Liver (tissue), 9 donors: ENCODE results near the gene WDR62. TPM values are rescaled to one million over a fixed set of nuclear protein-coding genes. Genes with fewer than 3 reads are reported as not detected.

ENCODE experiments used
- DNase-seq: peaks from one replicate; pipeline ENCODE4 v3.0.0-alpha.2; 2017; ENCODE audit warnings: low spot score
- H3K27ac ChIP-seq, 2 donors: one replicate each; pipeline ENCODE4 v1.7.0; 2013; ENCODE audit warnings: inconsistent platforms in 2 of 2, low read length in 2 of 2, control low read depth in 1 of 2, low read depth in 1 of 2, mild to moderate bottlenecking in 1 of 2
- H3K27me3 ChIP-seq, 4 donors: one replicate each; pipeline versions ENCODE4 v1.6.1 to v1.7.0; 2013; ENCODE audit warnings: low read length in 3 of 4, inconsistent platforms in 1 of 4, mild to moderate bottlenecking in 1 of 4, moderate library complexity in 1 of 4; ENCODE audit not compliant: control insufficient read depth in 4 of 4, insufficient read depth in 4 of 4
- H3K36me3 ChIP-seq, 4 donors: one replicate each; pipeline versions ENCODE4 v1.6.1 to v1.7.0; 2013; ENCODE audit warnings: low read length in 3 of 4, mild to moderate bottlenecking in 3 of 4, low read depth in 1 of 4, moderate library complexity in 1 of 4; ENCODE audit not compliant: control insufficient read depth in 4 of 4, insufficient read depth in 3 of 4
- H3K4me1 ChIP-seq, 4 donors: one replicate each; pipeline versions ENCODE4 v1.6.1 to v1.7.0; 2013; ENCODE audit warnings: low read length in 3 of 4, mild to moderate bottlenecking in 3 of 4, moderate library complexity in 1 of 4; ENCODE audit not compliant: control insufficient read depth in 4 of 4, insufficient read depth in 4 of 4
- H3K4me3 ChIP-seq, 3 donors: one replicate each; pipeline versions ENCODE4 v1.6.1 to v1.7.0; 2013; ENCODE audit warnings: low read length in 3 of 3, control low read depth in 1 of 3, low read depth in 1 of 3, mild to moderate bottlenecking in 1 of 3
- H3K9ac ChIP-seq, 2 donors: one replicate each; pipeline ENCODE4 v1.7.0; 2013; ENCODE audit warnings: low read length in 2 of 2, mild to moderate bottlenecking in 2 of 2, moderate library complexity in 2 of 2, control low read depth in 1 of 2, low read depth in 1 of 2
- H3K9me3 ChIP-seq, 4 donors: one replicate each; pipeline versions ENCODE4 v1.6.1 to v1.7.0; 2013; ENCODE audit warnings: low read length in 3 of 4; ENCODE audit not compliant: control insufficient read depth in 4 of 4
- ATF3 ChIP-seq: IDR thresholded peaks from 2 replicates; pipeline ENCODE4 v1.6.1; 2016; ENCODE audit warnings: antibody characterized with exemption
- CTCF ChIP-seq: fragments of 150-350 bp; IDR thresholded peaks from 2 replicates; pipeline ENCODE4 v1.5.1; 2017; ENCODE audit warnings: improper control_type of control experiment, low read depth, low read length; ENCODE audit not compliant: missing input control
- FOXA1 ChIP-seq: IDR thresholded peaks from 2 replicates; pipeline ENCODE4 v1.6.1; 2016; ENCODE audit warnings: antibody characterized with exemption
- GABPA ChIP-seq, 2 donors: IDR thresholded peaks in 1 of 2; conservative IDR thresholded peaks in 1 of 2; 2 replicates each; pipeline ENCODE4 v1.6.1; 2016; ENCODE audit warnings: antibody characterized with exemption in 2 of 2, mild to moderate bottlenecking in 1 of 2, moderate library complexity in 1 of 2
- HNF4G ChIP-seq: IDR thresholded peaks from 2 replicates; pipeline ENCODE4 v1.6.1; 2016; ENCODE audit warnings: antibody characterized with exemption
- MAX ChIP-seq: IDR thresholded peaks from 2 replicates; pipeline ENCODE4 v1.6.1; 2016; ENCODE audit warnings: antibody characterized with exemption
- NR2F2 ChIP-seq: IDR thresholded peaks from 2 replicates; pipeline ENCODE4 v1.6.1; 2016; ENCODE audit warnings: antibody characterized with exemption
- RAD21 ChIP-seq, 2 donors: IDR thresholded peaks; 2 replicates each; pipeline ENCODE4 v1.6.1; 2016; ENCODE audit warnings: antibody characterized with exemption in 2 of 2, mild to moderate bottlenecking in 2 of 2
- REST ChIP-seq: IDR thresholded peaks from 2 replicates; pipeline ENCODE4 v1.6.1; 2016; ENCODE audit warnings: antibody characterized with exemption, mild to moderate bottlenecking
- RXRA ChIP-seq, 2 donors: IDR thresholded peaks; 2 replicates each; pipeline ENCODE4 v1.6.1; 2017 to 2018; ENCODE audit warnings: antibody characterized with exemption in 2 of 2, mild to moderate bottlenecking in 1 of 2
- SP1 ChIP-seq: IDR thresholded peaks from 2 replicates; pipeline ENCODE4 v1.6.1; 2018; ENCODE audit warnings: antibody characterized with exemption, mild to moderate bottlenecking
- TAF1 ChIP-seq: conservative IDR thresholded peaks from 2 replicates; pipeline ENCODE4 v1.6.1; 2016; ENCODE audit warnings: antibody characterized with exemption, mild to moderate bottlenecking
- WGBS: extraction: QIAGEN DNeasy Blood & Tissue Kit; methylation state at CpG from one replicate; pipeline ENCODE4 v1.1.7; 2013; 5-methylcytosine and 5-hydroxymethylcytosine counted together
- polyA plus RNA-seq, 2 donors: library from polyadenylated mRNA; stranded (reverse) in 1 of 2; unstranded in 1 of 2; fragments of 200-250 nt in 1 of 2; fragments of >200 nt in 1 of 2; fragmentation: Nextera tagmentation in 1 of 2; extraction: Ambion mirVana in 1 of 2; gene quantifications; one replicate each; pipeline versions ENCODE4 v1.2.1 to v1.2.3, GENCODE V29; 2013 to 2015
- total RNA-seq, 2 donors: library from RNA; depleted of rRNA; stranded (reverse); fragments of >200 nt; gene quantifications; one replicate each; pipeline ENCODE4 v1.2.3, GENCODE V29; 2014
- donor health status: healthy.
- donor health status: healthy.
- donor health status: healthy.
- donor health status: healthy.
- donor health status: healthy.

WDR62 gene
- total and polyA plus RNA-seq, 4 donors, result 0.26 to 6.6 (median 0.71) TPM

GRCh38 chr19:36072081-36072480 is 17.4 kb downstream of the WDR62 start:
- no peak overlapping the region for H3K4me3 ChIP-seq
- no peak overlapping the region for H3K9ac ChIP-seq
- no peaks in the 10 kb centered on the region for H3K4me1 ChIP-seq
- no peak overlapping the region for H3K27ac ChIP-seq
- no peaks in the 10 kb centered on the region for H3K36me3 ChIP-seq
- no peaks in the 10 kb centered on the region for H3K27me3 ChIP-seq
- H3K9me3 ChIP-seq, result no peaks in the 10 kb centered on the region
- WGBS, result 97% methylated on average over 8 of the region's 8 CpGs
- no peak for DNase-seq
- no peak for TF ChIP-seq HNF4G

- no peak overlapping the region for H3K9ac ChIP-seq
- no peak overlapping the region for H3K27ac ChIP-seq
- DNase-seq, result no peak
- TF ChIP-seq RXRA (IDR thresholded peaks at IDR 0.05), result no peak
- TF ChIP-seq TAF1, result no peak
- no peak for TF ChIP-seq RAD21 (IDR thresholded peaks at IDR 0.05)
- no peak for TF ChIP-seq SP1
- TF ChIP-seq NR2F2, result no peak
- TF ChIP-seq MAX, result no peak
- no peak for TF ChIP-seq ATF3
- TF ChIP-seq FOXA1, result no peak
- no peak for TF ChIP-seq CTCF
- no peak for TF ChIP-seq GABPA (IDR thresholded peaks at IDR 0.05 in 1 of 2, conservative IDR thresholded peaks at IDR 0.05 in 1 of 2)
- TF ChIP-seq HNF4G, result no peak
- TF ChIP-seq REST, result no peak
- no peaks in the 10 kb centered on the region for H3K9me3 ChIP-seq
- WGBS, result 93% methylated on average over 10 of the region's 10 CpGs
- H3K27me3 ChIP-seq, result no peaks in the 10 kb centered on the region
- no peaks in the 10 kb centered on the region for H3K4me1 ChIP-seq
- H3K4me3 ChIP-seq, result no peak overlapping the region
- H3K36me3 ChIP-seq, result no peaks in the 10 kb centered on the region
These were observed 18.6 kb downstream of the WDR62 start for GRCh38 chr19:36073121-36073876.
